DND-41 (cell line): Measurements from ENCODE around the gene SYCN.

Experiments used
- CTCF ChIP-seq: IDR thresholded peaks from 2 replicates; pipeline ENCODE4 v1.5.1; 2012; ENCODE audit warnings: borderline replicate concordance, low read length, moderate library complexity, mild to moderate bottlenecking; ENCODE audit not compliant: poor library complexity, severe bottlenecking; ENCODE audit errors: extremely low read depth
- EZH2 ChIP-seq: IDR thresholded peaks from 3 replicates; pipeline ENCODE4 v1.6.1; 2012; ENCODE audit warnings: borderline replicate concordance, low read depth, mild to moderate bottlenecking, moderate library complexity, low read length, inconsistent platforms; ENCODE audit not compliant: severe bottlenecking

GRCh38 chr19:39188960-39189359 lies 15.1 kb downstream of the SYCN start:
- TF ChIP-seq CTCF = no peak
- TF ChIP-seq EZH2 = no peak
